Activated CD4-positive, alpha-beta T cell treated with anti-CD3 and anti-CD28 coated beads for 4 hours (primary cell): Measurements from ENCODE around the gene AGAP3.
A peak's percentile ranks its signal among the peaks of the same experiment; 100 is the strongest.

Experiments used
- DNase-seq, 2 donors: peaks; one replicate each; pipeline ENCODE4 v3.0.0-alpha.2; 2020

The AGAP3 gene

GRCh38 chr7:151138153-151138851, 52.0 kb downstream of the AGAP3 start:
- DNase-seq: no peak

DNA sequence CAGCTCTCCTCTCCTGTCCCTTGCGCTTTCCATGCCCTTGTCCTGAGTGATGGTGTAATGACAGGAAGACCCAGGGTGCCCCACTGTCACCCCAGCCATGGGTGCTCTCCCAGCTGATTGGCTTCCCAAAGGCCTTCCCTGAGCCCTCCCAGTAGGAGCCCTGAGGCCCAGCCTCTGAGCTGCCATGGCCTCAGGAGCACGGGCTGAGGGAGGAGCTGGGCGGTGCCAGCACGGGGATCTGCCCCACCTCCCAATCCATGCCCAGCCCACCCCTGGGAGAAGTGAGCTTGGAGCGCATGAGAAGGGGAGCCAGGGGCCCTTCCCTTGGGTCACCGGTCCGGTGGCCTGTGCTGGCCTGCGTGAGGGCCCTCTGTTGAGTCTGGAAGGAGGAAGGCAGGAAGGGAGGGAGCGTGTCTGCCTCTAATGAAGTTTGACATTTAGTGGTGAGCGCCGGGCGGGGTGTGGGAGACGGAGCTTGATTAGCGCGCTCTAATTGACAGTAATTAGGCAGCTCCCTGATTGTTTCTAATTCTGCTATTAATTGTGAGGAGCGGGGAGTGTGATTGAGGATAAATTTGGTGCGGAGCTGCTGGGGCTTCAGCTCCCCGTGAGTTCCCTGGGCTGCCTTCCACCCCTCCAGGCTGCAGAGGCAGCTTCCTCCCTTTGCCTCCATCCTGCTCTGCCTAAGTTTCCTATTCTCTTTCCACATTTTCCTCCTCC, 53.0 kb downstream of the AGAP3 start:
- no peak for DNase-seq

DNA sequence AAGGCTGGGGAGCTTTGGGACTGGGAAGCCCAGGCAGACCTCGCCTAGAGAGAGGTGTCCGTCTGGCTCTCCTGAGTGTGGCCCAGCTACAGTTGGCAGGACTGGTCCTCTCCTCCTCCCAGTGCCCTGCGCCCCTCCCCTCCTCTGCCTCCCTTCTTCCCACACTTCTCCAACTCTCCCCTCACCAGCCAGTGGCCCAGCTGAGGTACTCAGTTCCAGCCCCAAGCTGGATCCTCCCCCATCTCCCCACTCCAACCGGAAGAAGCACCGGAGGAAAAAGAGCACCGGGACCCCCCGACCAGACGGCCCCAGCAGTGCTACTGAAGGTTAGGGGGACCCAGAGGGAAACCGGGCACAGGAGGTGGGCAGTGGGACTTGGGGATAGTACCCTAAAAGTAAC, 53.5 kb downstream of the AGAP3 start:
- DNase-seq: no peak

- DNase-seq: no peak
These were observed 54.6 kb downstream of the AGAP3 start for GRCh38 chr7:151140826-151141225.

DNA sequence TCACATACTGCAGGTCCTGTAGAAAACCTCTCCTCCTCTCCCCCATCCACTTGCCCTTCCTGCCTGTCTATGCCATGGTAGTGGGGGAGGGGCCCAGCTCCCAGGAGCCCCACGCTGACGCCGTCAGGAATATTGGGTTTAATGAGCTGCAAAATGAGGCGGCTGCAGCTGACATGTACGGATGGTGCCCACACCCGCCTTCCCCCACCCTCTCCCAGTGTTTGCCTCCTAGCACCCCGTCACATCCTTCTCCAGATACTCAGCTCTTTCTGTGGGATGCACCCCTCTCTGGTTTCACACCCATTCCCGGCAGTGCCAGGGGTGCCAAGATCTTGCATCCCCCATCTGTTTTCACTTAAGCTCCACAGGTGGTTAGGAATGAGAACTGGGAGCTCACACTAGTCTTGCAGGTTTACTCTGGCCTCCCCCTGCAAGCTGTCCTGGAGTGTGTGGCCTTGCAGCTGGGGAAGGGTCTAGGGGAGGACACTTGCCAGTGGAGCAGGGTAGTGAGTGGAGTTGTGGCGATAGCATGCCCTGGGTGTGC, 55.1 kb downstream of the AGAP3 start:
- no peak for DNase-seq

GRCh38 chr7:151141855-151142685, 55.8 kb downstream of the AGAP3 start:
- DNase-seq: no peak

DNA sequence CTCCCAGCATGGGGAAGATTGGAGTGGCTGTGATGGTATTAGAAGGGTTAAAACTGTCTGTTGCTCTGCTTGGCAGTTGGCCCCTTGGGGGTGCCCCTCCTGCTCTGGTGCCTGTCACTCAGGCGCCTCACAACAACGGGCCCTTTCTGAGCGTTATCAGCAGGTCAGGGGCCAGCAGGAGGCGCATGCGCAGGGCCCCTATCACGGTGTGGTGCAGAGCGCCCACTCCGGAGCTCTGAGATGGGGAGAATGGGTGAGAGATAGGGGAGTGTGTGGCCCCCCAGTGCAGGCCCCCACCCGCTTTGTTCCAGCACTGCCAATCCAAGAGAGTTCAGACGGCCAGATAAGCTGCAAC, 56.4 kb downstream of the AGAP3 start:
- DNase-seq: no peak

DNA sequence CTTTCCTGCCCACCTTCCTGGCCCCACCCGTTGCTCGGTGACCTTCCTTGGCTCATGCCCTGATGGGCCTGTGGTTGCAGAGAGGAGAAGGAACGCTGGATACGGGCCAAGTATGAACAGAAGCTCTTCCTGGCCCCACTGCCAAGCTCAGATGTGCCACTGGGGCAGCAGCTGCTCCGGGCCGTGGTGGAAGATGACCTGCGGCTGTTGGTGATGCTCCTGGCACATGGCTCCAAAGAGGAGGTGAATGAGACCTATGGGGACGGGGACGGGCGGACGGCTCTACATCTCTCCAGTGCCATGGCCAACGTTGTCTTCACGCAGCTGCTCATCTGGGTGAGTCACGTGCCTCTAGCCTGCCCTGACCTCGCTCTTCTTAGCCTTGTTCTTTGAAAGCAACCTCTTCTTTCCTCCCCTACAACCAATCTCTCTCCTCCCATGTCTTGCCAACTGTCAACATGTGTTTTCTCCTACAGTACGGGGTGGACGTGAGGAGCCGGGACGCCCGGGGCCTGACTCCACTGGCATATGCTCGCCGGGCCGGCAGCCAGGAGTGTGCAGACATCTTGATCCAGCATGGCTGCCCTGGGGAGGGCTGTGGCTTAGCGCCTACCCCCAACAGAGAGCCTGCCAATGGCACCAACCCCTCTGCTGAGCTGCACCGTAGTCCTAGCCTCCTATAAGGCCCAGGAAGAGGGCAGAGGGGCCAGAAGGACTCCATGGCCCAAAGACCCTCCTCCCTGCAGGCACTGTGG, 57.2 kb downstream of the AGAP3 start:
- no peak for DNase-seq

GRCh38 chr7:151144387-151144786, 58.1 kb downstream of the AGAP3 start:
- no peak for DNase-seq

- DNase-seq: no peak
These were observed 60.5 kb downstream of the AGAP3 start for GRCh38 chr7:151146761-151147160.

DNA sequence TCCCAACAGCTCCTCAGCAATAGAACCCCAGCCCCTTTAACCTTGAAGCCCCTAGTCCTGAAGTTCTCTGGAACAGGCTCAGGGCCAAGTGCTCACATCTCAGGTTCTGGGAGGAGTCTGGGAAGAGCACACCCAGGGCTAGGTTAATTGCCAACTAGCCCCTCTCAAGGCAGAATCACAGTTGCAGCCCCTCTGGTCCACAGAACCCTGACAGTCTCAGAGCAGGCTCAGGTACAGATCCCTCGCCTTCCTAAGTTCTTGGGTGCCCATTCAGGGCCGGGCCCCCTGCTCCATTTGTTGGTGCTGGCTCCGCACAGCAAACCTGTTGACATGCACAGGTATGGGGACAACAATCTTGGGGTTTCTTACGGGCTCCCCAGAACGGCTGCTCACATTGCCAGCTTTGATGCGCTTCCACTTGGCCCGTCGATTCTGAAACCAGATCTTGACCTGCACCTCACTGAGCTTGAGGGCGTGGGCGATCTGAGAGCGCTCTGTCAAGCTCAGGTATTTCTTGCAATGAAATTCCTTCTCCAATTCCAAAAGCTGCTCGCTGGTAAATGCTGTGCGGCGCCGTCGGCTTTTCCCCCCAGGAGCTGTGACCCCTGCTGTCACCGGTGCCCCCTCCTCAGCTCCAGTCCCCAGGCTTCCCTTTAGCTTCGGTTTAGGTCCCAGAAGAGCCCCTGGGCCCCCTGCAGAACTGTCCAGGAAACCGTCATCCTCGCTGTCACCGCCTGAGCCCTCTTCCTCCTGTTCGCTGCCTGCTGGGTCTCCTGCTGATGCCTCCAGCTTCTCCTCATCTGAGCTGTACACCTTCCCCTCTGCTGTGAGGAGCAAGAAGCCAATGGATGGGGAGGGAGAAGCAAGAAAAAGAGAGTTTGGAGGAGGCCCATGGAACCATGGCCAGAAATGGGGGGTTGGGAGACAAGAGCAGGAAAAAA, 62.3 kb downstream of the AGAP3 start:
- no peak for DNase-seq

DNA sequence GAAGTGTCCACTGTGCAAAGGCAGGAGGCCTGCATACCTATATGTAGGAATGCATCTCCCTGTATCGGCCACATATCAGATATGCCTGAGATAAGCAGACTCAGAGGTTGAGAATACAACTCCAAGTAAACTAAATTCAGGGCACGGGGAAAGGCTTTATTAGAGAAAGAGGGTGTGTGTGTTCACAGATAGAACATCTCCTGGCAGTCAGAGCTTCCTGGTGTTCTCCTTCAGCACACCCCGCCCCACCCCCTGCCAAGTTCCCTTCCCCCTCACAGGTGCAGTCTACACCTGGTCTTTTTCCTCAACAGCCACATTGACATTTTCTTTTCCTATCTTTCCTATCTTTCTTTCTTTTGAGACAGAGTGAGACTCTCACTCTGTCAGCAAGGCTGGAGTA, 64.1 kb downstream of the AGAP3 start:
- no peak for DNase-seq

GRCh38 chr7:151152643-151153513, 66.6 kb downstream of the AGAP3 start:
- DNase-seq: no peak

DNA sequence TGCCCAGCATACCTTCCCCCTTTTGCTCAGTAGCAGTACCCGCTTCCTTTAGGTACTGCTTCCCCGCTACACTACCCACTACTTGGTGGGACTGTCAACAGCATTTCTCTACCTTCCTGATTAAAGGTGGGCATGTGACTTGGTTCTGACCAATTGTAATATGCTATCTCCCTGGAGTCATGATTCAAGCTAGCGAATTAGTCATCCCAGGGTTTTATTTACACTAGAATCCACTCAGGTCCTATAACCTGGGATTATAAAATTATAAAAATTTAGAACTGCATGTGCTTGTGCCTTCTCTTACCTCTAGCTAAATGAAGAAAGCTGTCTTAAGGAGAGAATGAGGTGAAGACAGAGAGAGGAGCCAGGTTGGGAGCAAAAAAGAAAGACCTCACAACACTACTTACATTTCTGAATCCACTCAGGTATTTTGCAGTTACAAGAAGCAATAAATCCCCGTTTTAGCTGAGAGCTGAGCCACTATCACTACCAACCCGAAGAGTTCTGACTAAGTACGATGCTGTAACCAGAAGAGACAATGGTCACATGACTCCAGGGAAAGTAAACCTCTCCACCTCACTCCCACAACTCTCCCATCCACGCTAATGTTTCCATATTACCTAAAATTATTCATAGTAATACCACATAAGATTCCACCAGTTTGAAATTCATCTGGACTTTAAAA, 71.5 kb downstream of the AGAP3 start:
- DNase-seq: no peak

DNA sequence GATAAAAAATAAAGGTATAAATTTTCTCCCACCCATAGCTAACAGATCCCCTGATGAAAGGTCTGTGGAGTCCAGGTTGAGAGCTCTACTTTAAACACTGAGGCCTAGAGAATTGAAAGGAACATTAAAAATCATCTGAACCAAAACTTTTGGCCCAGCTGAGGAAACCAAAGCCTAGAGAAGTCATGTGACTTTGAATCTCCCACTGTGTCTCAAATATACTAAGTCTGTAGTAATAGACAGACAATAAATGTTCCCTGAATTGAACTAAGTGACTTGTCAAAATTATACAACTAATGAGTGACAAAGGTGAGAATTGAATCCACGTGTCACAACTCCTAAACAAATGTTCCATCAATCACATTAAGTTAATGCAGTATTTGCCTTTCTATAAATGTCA, 75.5 kb downstream of the AGAP3 start:
- no peak for DNase-seq

DNA sequence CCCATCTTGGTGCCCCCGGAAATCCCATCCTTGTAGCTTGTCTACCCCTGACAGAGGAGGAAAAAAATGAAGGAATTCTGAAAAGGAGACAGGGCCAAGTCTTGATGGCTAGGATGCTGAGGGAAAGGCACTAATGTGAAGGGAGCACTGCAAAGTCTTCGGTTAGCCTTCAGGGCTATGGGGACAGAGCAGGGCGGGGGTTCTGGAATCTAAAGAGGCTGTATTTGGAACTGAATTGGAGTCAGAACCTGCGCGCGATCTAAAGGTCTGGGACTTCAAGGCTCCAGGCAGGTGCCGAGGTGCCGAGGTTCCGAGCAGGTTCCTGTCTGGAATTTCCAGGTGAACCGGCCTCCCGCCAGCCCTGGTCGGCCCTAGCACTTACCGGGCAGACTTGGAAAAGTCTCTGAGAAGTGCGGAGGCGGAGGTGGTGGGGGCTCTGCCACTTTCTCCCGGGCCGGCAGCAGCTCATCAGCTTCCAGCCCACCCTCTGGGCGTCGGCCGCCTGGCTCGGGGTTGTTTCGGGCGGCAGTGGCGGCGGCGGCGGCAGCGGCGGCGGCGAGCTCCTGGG, 80.4 kb downstream of the AGAP3 start:
- no peak for DNase-seq

- DNase-seq: no peak
These were observed 81.1 kb downstream of the AGAP3 start, which contains the start of gene GBX1 for GRCh38 chr7:151167197-151167961. TSS of gene GBX1 (minus strand) at chr7:151167694. CDS start at chr7:151167548, 146 bp downstream.

DNA sequence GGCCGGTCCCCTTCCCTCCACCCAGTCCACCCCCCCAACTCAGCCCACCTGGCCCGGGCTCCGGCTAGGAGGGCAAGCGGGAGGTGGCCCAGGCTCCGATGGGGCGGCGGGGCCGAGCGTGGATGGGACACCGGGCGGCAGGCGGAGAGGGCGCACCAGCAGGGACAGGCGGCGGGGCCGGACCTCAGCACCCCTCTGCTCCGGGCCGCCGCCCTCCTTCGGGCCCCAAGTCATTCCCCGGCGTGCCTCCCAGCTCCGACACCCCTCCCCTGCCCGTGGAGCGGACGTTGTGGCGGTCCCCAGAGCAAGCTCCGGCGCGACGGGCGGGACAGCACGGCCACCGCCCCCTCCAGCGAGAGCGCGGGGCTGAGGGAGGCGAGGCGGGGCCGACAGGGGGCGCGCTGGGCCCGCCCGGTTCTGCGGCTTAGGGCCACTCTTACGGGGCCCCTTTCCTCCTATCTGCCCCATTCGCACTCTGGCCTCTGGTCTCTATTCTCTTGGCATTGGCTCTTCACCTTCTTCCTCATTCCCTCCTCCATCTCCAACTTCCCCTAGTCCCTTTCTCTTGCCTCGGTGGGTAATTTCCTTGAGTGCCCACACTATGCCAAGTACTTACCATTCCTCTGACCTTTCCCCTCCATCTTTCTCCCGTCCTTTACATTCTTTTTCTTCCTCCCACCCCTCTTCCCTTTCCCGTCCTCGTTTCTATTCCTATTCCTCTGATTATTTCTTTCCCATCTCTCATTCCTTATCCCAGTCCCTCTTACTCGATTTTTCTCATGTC, 81.9 kb downstream of the AGAP3 start:
- peak; percentile 48 to 55 for DNase-seq
